ENCODE measurements around the gene ZC3H10. TPM values are rescaled to one million over a fixed set of nuclear protein-coding genes. Genes with fewer than 3 reads are reported as not detected.
"Not testable (repeated sequence)": the region's sequence is repeated elsewhere in the genome, so short reads cannot be mapped to it uniquely, and the experiment has no call there.

The ZC3H10 gene
- total RNA-seq, 2 experiments from 2014 or later: 8.0 to 10.3 TPM

GRCh38 chr12:56150563-56150962, 32.5 kb downstream of the ZC3H10 start:
- ChIA-PET POLR2A (interaction anchor here (0.7 to 5.5 kb wide), 6 partner anchors 11 to 46 kb away, joined by 3 to 66 read pairs (median 18); partner anchors contain the start of genes ESYT1, MYL6, PA2G4 and SMARCC2), CTCF (interaction anchor here (1.1 to 2.0 kb wide), 5 partner anchors 11 to 39 kb away, joined by 4 to 18 read pairs (median 6); partner anchors contain the start of genes ESYT1 and SMARCC2)
- peaks cover 20% of the 10 kb centered on the region for H3K36me3 Mint-ChIP-seq (ENCODE audit: low read depth)
- DNase-seq: no peak
- H3K4me3 Mint-ChIP-seq: peak overlapping the region; percentile 94
- H3K27ac Mint-ChIP-seq: peak overlapping the region; percentile 100
- H3K9me3 Mint-ChIP-seq: no peaks in the 10 kb centered on the region
- H3K27me3 Mint-ChIP-seq: no peaks in the 10 kb centered on the region
- peaks cover 51% of the 10 kb centered on the region for H3K4me1 Mint-ChIP-seq

- ChIA-PET POLR2A (interaction anchor here (0.6 to 5.5 kb wide), 25 partner anchors 9 to 413 kb away, joined by 3 to 66 read pairs (median 6); partner anchors contain the start of genes CNPY2, ESYT1, MYL6 and ORMDL2), CTCF (interaction anchor here (0.6 to 2.0 kb wide), 16 partner anchors 9 to 216 kb away, joined by 3 to 18 read pairs (median 4); partner anchors contain the start of genes ESYT1, SMARCC2 and ZC3H10)
- H3K27ac Mint-ChIP-seq: peak overlapping the region; percentile 100
- peaks cover 22% of the 10 kb centered on the region for H3K36me3 Mint-ChIP-seq (ENCODE audit: low read depth)
- H3K4me3 Mint-ChIP-seq: peak overlapping the region; percentile 94
- no peaks in the 10 kb centered on the region for H3K9me3 Mint-ChIP-seq
- DNase-seq: peak; percentile 76
- peaks cover 53% of the 10 kb centered on the region for H3K4me1 Mint-ChIP-seq
- no peaks in the 10 kb centered on the region for H3K27me3 Mint-ChIP-seq
Observed at GRCh38 chr12:56151672-56152131, 33.6 kb downstream of the ZC3H10 start.

- peaks cover 51% of the 10 kb centered on the region for H3K4me1 Mint-ChIP-seq
- CTCF ChIA-PET: interaction anchor here (0.6 to 2.0 kb wide), 14 partner anchors 10 to 108 kb away, joined by 3 to 18 read pairs (median 5); partner anchors contain the start of genes ESYT1, SMARCC2 and ZC3H10
- H3K4me3 Mint-ChIP-seq: peak within 1 kb of the TSS; percentile 94
- H3K9me3 Mint-ChIP-seq: no peaks in the 10 kb centered on the region
- DNase-seq: peak; percentile 97
- H3K36me3 Mint-ChIP-seq (ENCODE audit: low read depth): peaks cover 24% of the 10 kb centered on the region
- H3K27me3 Mint-ChIP-seq: no peaks in the 10 kb centered on the region
- peak within 1 kb of the TSS; percentile 100 for H3K27ac Mint-ChIP-seq
- POLR2A ChIA-PET: interaction anchor here (0.7 to 5.5 kb wide), 22 partner anchors 9 to 335 kb away, joined by 3 to 66 read pairs (median 7); partner anchors contain the start of genes CNPY2, ESYT1, MYL6 and ORMDL2
Observed at GRCh38 chr12:56152132-56152755, 34.2 kb downstream of the ZC3H10 start, which contains the start of gene MYL6B. Gene MYL6B (plus strand): TSS chr12:56152587. CDS start chr12:56153919, 1,332 bp downstream.

GRCh38 chr12:56152756-56153677, 35.0 kb downstream of the ZC3H10 start:
- peak overlapping the region; percentile 100 for H3K27ac Mint-ChIP-seq
- peak overlapping the region; percentile 94 for H3K4me3 Mint-ChIP-seq
- peaks cover 56% of the 10 kb centered on the region for H3K4me1 Mint-ChIP-seq
- H3K9me3 Mint-ChIP-seq: no peaks in the 10 kb centered on the region
- ChIA-PET CTCF (no interaction called here), POLR2A (interaction anchor here (1.4 to 4.7 kb wide), 5 partner anchors 10 to 49 kb away, joined by 4 to 53 read pairs (median 13); partner anchors contain the start of genes ESYT1, PA2G4 and SMARCC2)
- no peak for DNase-seq
- H3K36me3 Mint-ChIP-seq (ENCODE audit: low read depth): peaks cover 27% of the 10 kb centered on the region
- no peaks in the 10 kb centered on the region for H3K27me3 Mint-ChIP-seq

- H3K36me3 Mint-ChIP-seq (ENCODE audit: low read depth): peaks cover 32% of the 10 kb centered on the region
- ChIA-PET CTCF (interaction anchor here (1.6 kb wide), 1 partner anchor 26 kb away, joined by 4 read pairs; the partner anchor contains the start of gene ESYT1), POLR2A (interaction anchor here (1.4 to 4.7 kb wide), 4 partner anchors 10 to 50 kb away, joined by 4 to 42 read pairs (median 8); partner anchors contain the start of genes ESYT1, PA2G4 and SMARCC2)
- no peaks in the 10 kb centered on the region for H3K9me3 Mint-ChIP-seq
- H3K27ac Mint-ChIP-seq: peak overlapping the region; percentile 100
- no peaks in the 10 kb centered on the region for H3K27me3 Mint-ChIP-seq
- H3K4me3 Mint-ChIP-seq: peak overlapping the region; percentile 94
- no peak for DNase-seq
- H3K4me1 Mint-ChIP-seq: peaks cover 56% of the 10 kb centered on the region
Observed at GRCh38 chr12:56153678-56154065, 35.6 kb downstream of the ZC3H10 start.

GRCh38 chr12:56154246-56154771, 36.2 kb downstream of the ZC3H10 start:
- no peaks in the 10 kb centered on the region for H3K9me3 Mint-ChIP-seq
- CTCF ChIA-PET: interaction anchor here (1.6 kb wide), 1 partner anchor 27 kb away, joined by 4 read pairs; the partner anchor contains the start of gene ESYT1
- H3K4me1 Mint-ChIP-seq: peaks cover 56% of the 10 kb centered on the region
- POLR2A ChIA-PET: interaction anchor here (1.4 to 4.7 kb wide), 5 partner anchors 9 to 50 kb away, joined by 4 to 42 read pairs (median 13); partner anchors contain the start of genes ESYT1, PA2G4, SMARCC2 and ZC3H10
- H3K36me3 Mint-ChIP-seq (ENCODE audit: low read depth): peaks cover 38% of the 10 kb centered on the region
- peak overlapping the region; percentile 16 for H3K27ac Mint-ChIP-seq
- no peaks in the 10 kb centered on the region for H3K27me3 Mint-ChIP-seq
- DNase-seq: no peak
- H3K4me3 Mint-ChIP-seq: no peak overlapping the region

- H3K4me3 Mint-ChIP-seq: no peak overlapping the region
- POLR2A ChIA-PET: interaction anchor here (0.5 to 4.7 kb wide), 7 partner anchors 7 to 67 kb away, joined by 3 to 42 read pairs (median 4); partner anchors contain the start of genes ESYT1, PA2G4, SMARCC2 and ZC3H10
- H3K4me1 Mint-ChIP-seq: peaks cover 58% of the 10 kb centered on the region
- no peaks in the 10 kb centered on the region for H3K9me3 Mint-ChIP-seq
- DNase-seq: no peak
- CTCF ChIA-PET: interaction anchor here (1.6 kb wide), 1 partner anchor 27 kb away, joined by 4 read pairs; the partner anchor contains the start of gene ESYT1
- H3K27ac Mint-ChIP-seq: peak overlapping the region; percentile 29
- H3K27me3 Mint-ChIP-seq: no peaks in the 10 kb centered on the region
- peaks cover 44% of the 10 kb centered on the region for H3K36me3 Mint-ChIP-seq (ENCODE audit: low read depth)
Observed at GRCh38 chr12:56154818-56155217, 36.8 kb downstream of the ZC3H10 start.

- POLR2A ChIA-PET: interaction anchor here (0.5 to 4.7 kb wide), 6 partner anchors 8 to 67 kb away, joined by 3 to 42 read pairs (median 8); partner anchors contain the start of genes ESYT1, SMARCC2 and ZC3H10
- H3K4me3 Mint-ChIP-seq: peak overlapping the region; percentile 17
- H3K9me3 Mint-ChIP-seq: no peaks in the 10 kb centered on the region
- H3K27ac Mint-ChIP-seq: peak overlapping the region; percentile 29
- CTCF ChIA-PET: interaction anchor here (1.6 kb wide), 1 partner anchor 28 kb away, joined by 4 read pairs; the partner anchor contains the start of gene ESYT1
- peaks cover 49% of the 10 kb centered on the region for H3K36me3 Mint-ChIP-seq (ENCODE audit: low read depth)
- DNase-seq: no peak
- peaks cover 60% of the 10 kb centered on the region for H3K4me1 Mint-ChIP-seq
- H3K27me3 Mint-ChIP-seq: no peaks in the 10 kb centered on the region
Observed at GRCh38 chr12:56155256-56155845, 37.3 kb downstream of the ZC3H10 start.

GRCh38 chr12:56156464-56157200, 38.6 kb downstream of the ZC3H10 start:
- H3K27me3 Mint-ChIP-seq, H3K9me3 Mint-ChIP-seq, DNase-seq: not testable (repeated sequence)
- Mint-ChIP-seq H3K27ac (peak overlapping the region; percentile 90), H3K4me3 (peak overlapping the region; percentile 91), H3K36me3 (ENCODE audit: low read depth) (peaks cover 56% of the 10 kb centered on the region), H3K4me1 (peaks cover 59% of the 10 kb centered on the region)
- ChIA-PET CTCF (interaction anchor here (0.6 to 1.8 kb wide), 6 partner anchors 20 to 202 kb away, joined by 3 to 11 read pairs (median 4); partner anchors contain the start of genes SMARCC2 and ZC3H10), POLR2A (interaction anchor here (0.8 to 4.7 kb wide), 5 partner anchors 12 to 183 kb away, joined by 3 to 42 read pairs (median 5); partner anchors contain the start of genes ESYT1, RAB5B and ZC3H10)

- DNase-seq: peak; percentile 67
- peak overlapping the region; percentile 90 for H3K27ac Mint-ChIP-seq
- POLR2A ChIA-PET: interaction anchor here (0.8 to 9.2 kb wide), 16 partner anchors 10 to 203 kb away, joined by 3 to 178 read pairs (median 12); partner anchors contain the start of genes ESYT1, PA2G4, RNF41 and RPL41
- H3K27me3 Mint-ChIP-seq: no peaks in the 10 kb centered on the region
- peak overlapping the region; percentile 91 for H3K4me3 Mint-ChIP-seq
- no peaks in the 10 kb centered on the region for H3K9me3 Mint-ChIP-seq
- H3K4me1 Mint-ChIP-seq: peaks cover 62% of the 10 kb centered on the region
- peaks cover 60% of the 10 kb centered on the region for H3K36me3 Mint-ChIP-seq (ENCODE audit: low read depth)
- CTCF ChIA-PET: interaction anchor here (0.6 to 7.2 kb wide), 7 partner anchors 21 to 54 kb away, joined by 3 to 86 read pairs (median 4); partner anchors contain the start of genes ESYT1, SMARCC2 and ZC3H10
Observed at GRCh38 chr12:56157201-56158028, 39.3 kb downstream of the ZC3H10 start.

Measured in activated CD4-positive, alpha-beta memory T cell treated with anti-CD3 and anti-CD28 coated beads, Interleukin-2, amount 10 ng/mL, durations not matched to agents 7 days and 5 days (primary cell).